ENCODE data around the gene PRICKLE4.

Gene PRICKLE4

GRCh38 chr6:41733707-41734665, 46.6 kb upstream of the PRICKLE4 start:
- peak; percentile 97 for DNase-seq (ENCODE audit: low spot score)
- peak; percentile 26 for TF ChIP-seq CTCF (IDR thresholded peaks at IDR 0.05; ENCODE audit: extremely low read depth, insufficient read depth, missing control alignments)
- in situ Hi-C loops (cut with MboI; ENCODE audit: low pct_unique_long_range_greater_than_20kb, low sequenced_read_pairs, unreplicated experiment): no loop called here

GRCh38 chr6:41734666-41735426, 45.7 kb upstream of the PRICKLE4 start:
- in situ Hi-C loops (cut with MboI; ENCODE audit: low pct_unique_long_range_greater_than_20kb, low sequenced_read_pairs, unreplicated experiment): no loop called here
- DNase-seq (ENCODE audit: low spot score): peak; percentile 91
- no peak for TF ChIP-seq CTCF (IDR thresholded peaks at IDR 0.05; ENCODE audit: extremely low read depth, insufficient read depth, missing control alignments)

- peak; percentile 97 for TF ChIP-seq CTCF (IDR thresholded peaks at IDR 0.05; ENCODE audit: extremely low read depth, insufficient read depth, missing control alignments)
- in situ Hi-C loops (cut with MboI; ENCODE audit: low pct_unique_long_range_greater_than_20kb, low sequenced_read_pairs, unreplicated experiment): no loop called here
Observed at GRCh38 chr6:41735427-41736185, 45.0 kb upstream of the PRICKLE4 start, which contains the start of gene TFEB. Gene TFEB (minus strand): TSS chr6:41735608. CDS start chr6:41691213, 44,395 bp downstream.

GRCh38 chr6:41736186-41736733, 44.3 kb upstream of the PRICKLE4 start:
- DNase-seq (ENCODE audit: low spot score): no peak
- TF ChIP-seq CTCF (IDR thresholded peaks at IDR 0.05; ENCODE audit: extremely low read depth, insufficient read depth, missing control alignments): no peak
- in situ Hi-C loops (cut with MboI; ENCODE audit: low pct_unique_long_range_greater_than_20kb, low sequenced_read_pairs, unreplicated experiment): no loop called here

More at GRCh38 chr6:41735427-41736185, 45.0 kb upstream of the PRICKLE4 start, which contains the start of gene TFEB:
- DNase-seq (ENCODE audit: low spot score): peak; percentile 97

GRCh38 chr6:41736800-41737555, 43.6 kb upstream of the PRICKLE4 start:
- in situ Hi-C loops (cut with MboI; ENCODE audit: low pct_unique_long_range_greater_than_20kb, low sequenced_read_pairs, unreplicated experiment): no loop called here
- DNase-seq (ENCODE audit: low spot score): no peak
- TF ChIP-seq CTCF (IDR thresholded peaks at IDR 0.05; ENCODE audit: extremely low read depth, insufficient read depth, missing control alignments): no peak
